Fibroblast of the conjunctiva (primary cell): Measurements from ENCODE around the gene MRPL22.
"Not testable (repeated sequence)": the region's sequence is repeated elsewhere in the genome, so short reads cannot be mapped to it uniquely, and the experiment has no call there.

Experiments used
- DNase-seq: peaks from one replicate; pipeline ENCODE4 v3.0.0-alpha.2; 2010; ENCODE audit warnings: low read depth

Gene MRPL22

DNA sequence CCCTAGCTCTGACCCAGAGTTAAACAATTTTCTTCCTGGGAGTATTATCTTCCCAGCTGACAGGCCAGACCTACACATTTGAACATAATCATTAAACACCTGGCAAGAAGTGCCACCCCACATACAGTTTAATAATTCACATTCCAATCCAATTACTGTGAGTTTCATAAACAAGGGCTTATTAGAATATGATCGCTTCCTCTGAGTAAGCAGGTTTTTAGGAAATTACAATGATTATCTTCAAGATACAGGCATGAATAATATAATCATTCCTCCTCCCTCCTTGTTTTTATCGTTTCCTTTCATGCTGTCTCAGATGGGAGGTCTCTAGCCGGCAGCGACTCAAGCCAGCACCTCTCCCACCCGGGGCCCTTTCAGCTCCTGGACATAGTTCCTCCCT lies 56.9 kb downstream of the MRPL22 start:
- DNase-seq: no peak

DNA sequence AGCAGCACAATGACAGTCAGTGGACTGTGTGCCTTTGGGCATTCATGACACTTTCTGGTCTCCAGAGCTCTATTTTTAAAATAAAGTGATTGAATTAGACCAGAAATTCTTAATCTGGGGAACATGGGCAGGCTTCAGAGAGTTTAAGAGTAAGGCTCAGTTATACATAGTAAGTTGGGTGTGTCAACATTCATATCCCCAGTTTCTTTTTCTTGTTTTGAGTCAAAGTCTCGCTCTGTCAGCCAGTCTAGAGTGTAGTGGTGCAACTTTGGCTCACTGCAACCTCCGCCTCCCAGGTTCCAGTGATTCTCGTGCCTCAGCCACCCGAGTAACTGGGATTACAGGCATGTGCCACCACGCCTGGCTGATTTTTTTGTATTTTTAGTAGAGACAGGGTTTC lies 59.0 kb downstream of the MRPL22 start:
- no peak for DNase-seq

DNA sequence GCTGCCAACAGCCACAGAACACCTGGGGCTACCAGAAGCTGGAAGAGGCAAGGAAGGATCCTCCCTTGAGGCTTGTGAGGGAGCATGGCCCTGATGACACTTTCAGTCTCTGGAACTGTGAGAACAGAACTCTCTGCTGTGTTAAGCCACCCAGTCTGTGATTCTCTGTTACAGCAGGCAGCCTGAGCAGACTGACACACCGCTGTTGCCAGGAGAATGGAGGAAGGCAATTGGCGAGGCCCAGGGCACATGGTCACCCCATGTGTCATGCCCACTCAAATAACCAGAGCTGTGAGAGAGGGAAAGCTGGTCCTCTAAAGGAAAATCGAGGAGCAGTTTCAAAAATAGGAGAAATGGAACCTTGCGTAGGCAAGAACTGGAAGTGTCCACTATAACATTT lies 60.6 kb downstream of the MRPL22 start:
- DNase-seq: no peak

DNA sequence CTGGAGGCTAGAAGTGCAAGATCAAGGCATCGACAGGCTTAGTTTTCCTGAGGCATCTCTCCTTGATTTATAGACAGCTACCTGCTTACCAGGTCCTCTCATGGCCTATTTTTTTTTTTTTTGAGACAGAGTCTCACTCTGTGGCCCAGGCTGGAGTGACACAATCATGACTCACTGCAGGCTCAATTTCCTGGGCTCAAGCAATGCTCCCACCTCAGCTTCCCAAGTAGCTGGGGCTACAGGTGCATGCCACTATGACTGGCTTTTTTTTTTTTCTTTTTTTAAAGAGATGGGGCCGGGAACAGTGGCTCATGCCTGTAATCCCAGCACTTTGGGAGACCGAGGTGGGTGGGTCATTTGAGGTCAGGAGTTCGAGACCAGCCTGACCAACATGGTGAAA lies 61.8 kb downstream of the MRPL22 start:
- DNase-seq: not testable (repeated sequence)

DNA sequence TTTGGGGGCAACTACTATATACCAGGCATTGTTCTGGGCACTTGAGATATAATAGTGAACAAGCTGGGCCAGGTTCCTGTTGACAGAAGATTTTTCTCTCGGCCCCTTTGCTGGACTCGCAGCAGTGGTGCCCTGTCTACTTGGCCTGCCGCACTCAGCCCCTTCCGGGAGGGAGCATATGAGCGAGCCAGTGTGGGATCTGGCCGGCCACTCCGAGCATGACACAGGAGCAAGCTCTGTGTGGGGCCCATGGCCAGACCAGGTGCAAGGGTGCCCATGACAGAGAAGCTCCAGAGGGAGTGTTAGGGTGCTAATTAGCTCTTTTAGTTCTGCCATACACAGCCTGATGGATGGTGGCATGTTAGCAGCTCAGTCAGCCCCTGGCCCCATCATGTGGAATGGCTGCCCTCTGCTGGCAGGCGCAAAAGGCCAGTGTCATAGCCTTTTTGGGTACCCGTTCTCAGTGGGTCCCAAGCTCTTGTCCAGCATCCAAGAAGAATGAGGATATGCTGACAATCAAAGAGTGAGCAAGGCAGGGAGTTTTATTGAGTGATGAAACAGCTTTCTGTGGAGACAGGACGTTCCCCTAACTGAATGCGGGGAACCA lies 63.4 kb downstream of the MRPL22 start:
- no peak for DNase-seq

DNA sequence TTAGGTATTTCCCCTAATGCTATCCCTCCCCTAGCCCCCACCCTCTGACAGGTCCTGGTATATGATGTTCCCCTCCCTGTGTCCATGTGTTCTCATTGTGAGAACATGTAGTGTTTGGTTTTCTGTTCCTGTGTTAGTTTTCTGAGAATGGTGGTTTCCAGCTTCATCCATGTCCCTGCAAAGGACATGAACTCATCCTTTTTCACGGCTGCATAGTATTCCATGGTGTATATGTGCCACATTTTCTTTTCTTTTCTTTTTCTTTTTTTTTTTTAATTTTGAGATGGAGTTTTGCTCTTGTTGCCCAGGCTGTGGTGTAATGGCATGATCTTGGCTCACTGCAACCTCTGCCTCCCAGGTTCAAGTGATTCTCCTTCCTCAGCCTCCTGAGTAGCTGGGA lies 65.4 kb downstream of the MRPL22 start:
- not testable (repeated sequence) for DNase-seq

DNA sequence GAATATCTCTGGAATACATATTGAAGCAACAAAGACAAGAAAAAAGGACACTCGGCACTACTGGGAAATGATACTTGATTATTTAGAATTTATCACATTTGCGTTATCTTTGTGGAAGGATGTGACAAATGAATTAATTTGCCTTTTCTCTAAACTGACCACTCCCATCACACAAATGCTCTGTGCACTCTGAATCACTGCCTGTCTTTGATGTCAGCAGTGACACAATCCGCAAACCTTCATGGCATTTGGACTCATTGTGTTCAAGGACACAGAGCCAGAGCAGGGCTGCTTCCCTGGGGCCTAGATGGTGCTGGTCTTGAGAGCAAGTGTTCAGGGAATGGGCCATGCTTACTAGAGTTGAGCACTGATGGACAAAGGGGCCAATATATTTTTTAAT lies 67.8 kb downstream of the MRPL22 start:
- no peak for DNase-seq

DNA sequence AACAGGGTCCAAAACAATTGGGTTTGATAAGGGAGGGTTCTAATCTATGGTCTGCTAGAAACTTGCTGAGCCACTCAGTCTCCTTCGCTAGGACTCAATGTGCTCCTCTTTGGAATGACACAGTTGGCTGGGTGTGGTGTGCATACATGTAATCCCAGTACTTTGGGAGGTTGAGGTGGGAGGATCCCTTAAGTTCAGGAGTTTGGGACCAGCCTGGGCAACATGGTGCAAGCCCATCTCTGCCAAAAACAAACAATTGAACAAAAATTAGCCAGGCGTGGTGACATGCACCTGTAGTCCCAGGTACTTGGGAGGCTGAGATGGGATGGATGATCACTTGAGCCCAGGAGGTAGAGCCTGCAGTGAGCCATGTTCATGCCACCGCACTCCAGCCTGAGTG lies 70.0 kb downstream of the MRPL22 start:
- no peak for DNase-seq

DNA sequence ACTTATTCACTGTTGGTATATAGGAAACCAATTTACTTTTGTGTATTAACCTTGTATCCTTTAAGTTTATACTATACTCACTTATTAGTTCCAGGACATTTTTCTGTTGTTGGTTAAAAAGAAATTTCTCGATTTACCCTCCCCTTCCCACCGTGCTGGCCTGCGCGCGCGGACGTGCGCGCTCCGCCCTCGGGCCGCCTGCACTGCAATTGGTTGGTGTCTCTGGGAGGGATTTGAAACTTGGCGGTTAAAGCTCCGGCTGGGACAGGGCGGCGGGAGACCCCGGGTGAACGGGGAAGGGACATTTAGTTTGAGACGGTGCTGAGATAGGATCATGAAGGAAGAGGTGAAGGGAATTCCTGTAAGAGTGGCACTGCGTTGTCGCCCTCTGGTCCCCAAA lies 72.7 kb downstream of the MRPL22 start, which contains the start of gene KIF4B:
KIF4B (plus strand) TSS at position 230 of the 400 bp plus-strand sequence; CDS start at position 335, 105 bp downstream.
- DNase-seq: no peak

DNA sequence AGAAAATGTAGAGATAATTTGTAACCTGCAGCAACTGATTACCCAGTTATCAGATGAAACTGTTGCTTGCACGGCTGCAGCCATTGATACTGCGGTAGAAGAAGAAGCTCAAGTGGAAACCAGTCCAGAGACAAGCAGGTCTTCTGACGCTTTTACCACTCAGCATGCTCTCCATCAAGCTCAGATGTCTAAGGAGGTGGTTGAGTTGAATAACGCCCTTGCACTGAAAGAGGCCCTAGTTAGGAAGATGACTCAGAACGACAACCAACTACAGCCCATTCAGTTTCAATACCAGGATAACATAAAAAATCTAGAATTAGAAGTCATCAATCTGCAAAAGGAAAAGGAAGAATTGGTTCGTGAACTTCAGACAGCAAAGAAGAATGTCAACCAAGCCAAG lies 74.4 kb downstream of the MRPL22 start:
- DNase-seq: no peak

DNA sequence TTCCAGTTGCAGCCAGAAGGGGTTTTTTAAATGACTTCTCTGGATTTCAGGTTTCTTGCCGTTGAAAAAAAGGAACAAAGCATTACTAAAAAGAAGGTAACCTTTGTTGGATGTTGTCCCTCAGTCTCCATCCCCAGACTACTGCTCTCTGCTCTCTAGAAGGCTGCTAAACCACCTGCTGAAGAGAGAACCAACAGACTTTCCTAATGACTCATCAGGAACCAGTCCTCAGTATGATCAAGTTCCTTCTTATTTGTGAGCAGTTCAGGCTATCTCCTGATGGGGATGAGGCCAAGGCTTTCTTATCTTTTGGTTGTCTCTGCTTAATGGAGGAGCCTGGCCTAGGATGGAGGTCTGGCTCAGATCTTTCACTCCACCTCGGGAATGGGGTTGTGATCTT lies 76.7 kb downstream of the MRPL22 start:
- no peak for DNase-seq
